22Rv1 (cell line): Measurements from ENCODE around the gene TTLL6.
A peak's percentile ranks its signal among the peaks of the same experiment; 100 is the strongest.

Source experiments
- H3K27ac ChIP-seq: fragments of 450-650 bp; 2 replicates; pipeline ENCODE4 v1.5.1; 2017
- CTCF ChIP-seq: fragments of 450-650 bp; IDR thresholded peaks from 2 replicates; pipeline ENCODE4 v1.5.1; 2017; ENCODE audit warnings: mild to moderate bottlenecking
- ZFX ChIP-seq: fragments of 450-650 bp; IDR thresholded peaks from 2 replicates; pipeline ENCODE4 v1.6.1; 2017; ENCODE audit warnings: antibody characterized with exemption, borderline replicate concordance

Gene TTLL6

GRCh38 chr17:48725288-48726064 is 91.6 kb downstream of the TTLL6 start:
- H3K27ac ChIP-seq: peak overlapping the region; percentile 100
- no peak for TF ChIP-seq CTCF
- no peak for TF ChIP-seq ZFX

GRCh38 chr17:48725004-48725287 is 92.1 kb downstream of the TTLL6 start:
- no peak for TF ChIP-seq ZFX
- H3K27ac ChIP-seq: peak overlapping the region; percentile 100

- no peak for TF ChIP-seq ZFX
- peak; percentile 86 for TF ChIP-seq CTCF
- H3K27ac ChIP-seq: peak overlapping the region; percentile 100
Measured at GRCh38 chr17:48724251-48725003, 92.6 kb downstream of the TTLL6 start.

- no peak for TF ChIP-seq ZFX
- TF ChIP-seq CTCF: no peak
Measured at GRCh38 chr17:48723423-48724250, 93.4 kb downstream of the TTLL6 start.

GRCh38 chr17:48722915-48723422 is 94.1 kb downstream of the TTLL6 start, which contains the start of gene PRAC2:
Gene PRAC2, plus strand, starts transcription at chr17:48723185. Its CDS starts 1,226 bp downstream, at chr17:48724411.
- TF ChIP-seq CTCF (no peak), ZFX (no peak)
- peak within 1 kb of the TSS; percentile 100 for H3K27ac ChIP-seq

More at GRCh38 chr17:48723423-48724250, 93.4 kb downstream of the TTLL6 start:
- peak overlapping the region; percentile 100 for H3K27ac ChIP-seq

- no peak for TF ChIP-seq ZFX
- peak; percentile 7; the same call in 1 of the 2 replicates for TF ChIP-seq CTCF
- H3K27ac ChIP-seq: peak within 1 kb of the TSS; percentile 100
Measured at GRCh38 chr17:48722201-48722907, 94.7 kb downstream of the TTLL6 start, which contains the start of gene PRAC1. Gene PRAC1, minus strand, starts transcription at chr17:48722518. Its CDS starts 126 bp downstream, at chr17:48722392.
